ENCODE measurements around the gene TCF23.
"Not testable (repeated sequence)": the region's sequence is repeated elsewhere in the genome, so short reads cannot be mapped to it uniquely, and the experiment has no call there.

Gene TCF23

DNA sequence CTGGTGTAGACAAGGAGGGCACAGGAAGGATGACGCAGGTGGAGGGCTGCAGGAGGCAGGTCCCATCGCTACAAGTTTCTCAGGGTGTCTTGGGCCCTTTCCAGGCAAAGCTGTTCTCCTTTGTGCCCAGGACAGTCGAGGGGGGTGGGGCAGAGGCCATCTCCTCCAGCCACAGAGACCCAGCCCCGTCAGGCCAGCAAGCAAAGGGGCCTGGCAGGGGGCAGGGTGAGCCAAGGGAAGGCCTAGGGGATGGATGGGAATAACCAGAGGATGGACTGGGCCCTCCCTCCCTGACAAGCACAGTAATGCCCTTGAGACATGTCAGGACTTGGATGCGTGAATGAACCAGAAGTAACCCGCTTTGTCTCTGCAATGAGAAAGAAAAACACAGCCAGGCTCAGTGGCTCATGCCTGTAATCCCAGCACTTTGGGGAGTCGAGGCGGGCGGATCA, 6.3 kb downstream of the TCF23 start:
- no peak for DNase-seq

DNA sequence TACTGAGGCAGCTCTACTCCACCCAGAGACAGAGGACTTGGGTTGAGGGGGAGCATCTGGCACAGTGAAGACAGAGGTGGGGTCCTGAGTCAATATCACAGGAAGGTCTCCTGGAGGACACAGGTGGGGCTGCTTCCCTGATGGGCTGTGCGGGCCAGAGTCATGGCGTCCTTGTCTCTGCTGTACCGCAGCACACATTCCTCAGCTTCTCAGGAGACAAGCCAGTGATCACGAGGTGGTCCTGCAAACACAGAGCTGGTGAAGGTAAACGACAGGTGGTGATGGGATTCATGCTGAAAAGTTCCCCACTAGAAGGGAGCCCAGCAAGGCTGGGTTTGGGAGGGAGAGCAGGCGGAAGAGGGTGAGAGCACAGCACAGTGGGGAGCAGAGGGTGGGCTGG, 9.7 kb downstream of the TCF23 start:
- no peak for DNase-seq

DNA sequence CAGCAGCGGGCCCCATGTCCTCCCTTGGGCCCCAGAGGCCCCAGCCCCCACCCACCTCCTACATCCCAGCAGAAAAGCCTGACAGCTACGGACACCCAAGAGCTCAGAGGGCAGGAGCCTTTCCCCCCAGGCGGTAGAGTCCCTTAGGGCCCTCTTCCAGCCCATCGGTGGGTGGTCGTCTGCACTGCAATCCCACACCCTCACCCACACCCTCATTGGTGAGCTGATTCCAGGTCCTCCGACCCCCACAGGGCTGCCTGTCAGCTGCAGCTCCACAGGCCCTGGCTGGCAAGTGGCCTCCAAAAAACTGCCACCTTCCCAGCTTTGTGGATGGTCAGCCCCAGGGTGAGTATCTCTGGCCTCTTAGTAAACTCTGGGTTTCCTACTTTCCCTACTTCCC, 10.5 kb downstream of the TCF23 start:
- no peak for DNase-seq

DNA sequence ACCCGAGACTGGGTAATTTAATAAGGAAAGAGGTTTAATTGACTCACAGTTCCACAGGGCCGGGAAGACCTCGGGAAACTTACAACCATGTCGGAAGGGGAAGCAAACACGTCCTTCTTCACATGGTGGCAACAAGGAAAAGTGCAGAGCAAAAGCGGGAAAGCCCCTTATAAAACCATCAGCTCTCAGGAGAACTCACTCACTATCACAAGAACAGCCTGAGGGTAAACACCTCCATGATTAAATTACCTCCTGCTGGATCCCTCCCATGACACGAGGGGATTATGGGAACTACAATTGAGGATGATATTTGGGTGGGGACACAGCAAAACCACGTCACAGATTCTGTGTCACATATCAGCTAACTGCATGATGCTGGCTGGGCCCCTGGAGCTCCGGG, 11.4 kb downstream of the TCF23 start:
- DNase-seq, result no peak

DNA sequence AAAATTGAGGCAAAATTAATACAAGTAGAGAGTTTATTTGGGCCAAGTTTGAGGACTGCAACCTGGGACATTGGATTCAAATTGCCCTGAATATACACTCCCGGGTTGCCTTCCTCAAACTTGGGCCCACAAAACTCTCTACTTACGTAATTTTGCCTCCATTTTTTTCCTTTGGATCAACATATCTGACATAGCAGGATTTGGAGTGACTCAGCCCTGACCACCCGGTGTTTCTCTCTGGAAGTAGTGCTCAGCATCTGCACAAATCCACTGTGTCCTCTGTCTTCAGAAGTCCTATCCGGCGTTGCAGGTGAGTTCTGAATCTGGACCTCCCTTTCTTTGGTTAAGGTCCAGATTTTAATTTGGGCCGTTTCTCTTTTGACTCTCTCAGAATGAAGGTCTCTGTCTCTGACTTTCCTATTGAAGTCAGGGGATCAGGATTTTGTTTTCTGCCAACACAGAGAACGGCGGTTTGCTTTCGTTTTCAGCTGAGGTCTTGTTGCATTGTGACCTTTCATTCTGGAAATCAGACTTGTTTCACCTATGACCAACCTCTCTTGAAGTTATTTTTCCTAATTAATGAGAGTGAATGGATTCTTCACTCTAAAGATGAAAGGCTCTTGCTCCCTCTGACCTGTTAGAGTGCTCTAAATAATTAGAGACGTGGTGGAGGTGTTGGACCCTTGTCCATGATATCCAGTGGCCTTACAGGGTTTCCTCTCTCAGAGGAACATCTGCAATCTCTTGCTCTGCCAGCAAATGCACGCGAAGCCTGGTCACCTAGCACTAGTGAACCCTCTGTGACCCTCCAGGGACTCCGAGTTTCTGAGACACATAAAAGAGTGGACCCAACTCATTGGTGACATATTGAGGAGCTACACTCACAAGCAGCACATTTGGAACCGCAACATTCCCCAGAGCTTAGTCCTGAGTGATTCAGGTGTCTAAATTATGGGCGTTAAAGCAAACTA, 13.6 kb downstream of the TCF23 start:
- DNase-seq, result no peak

DNA sequence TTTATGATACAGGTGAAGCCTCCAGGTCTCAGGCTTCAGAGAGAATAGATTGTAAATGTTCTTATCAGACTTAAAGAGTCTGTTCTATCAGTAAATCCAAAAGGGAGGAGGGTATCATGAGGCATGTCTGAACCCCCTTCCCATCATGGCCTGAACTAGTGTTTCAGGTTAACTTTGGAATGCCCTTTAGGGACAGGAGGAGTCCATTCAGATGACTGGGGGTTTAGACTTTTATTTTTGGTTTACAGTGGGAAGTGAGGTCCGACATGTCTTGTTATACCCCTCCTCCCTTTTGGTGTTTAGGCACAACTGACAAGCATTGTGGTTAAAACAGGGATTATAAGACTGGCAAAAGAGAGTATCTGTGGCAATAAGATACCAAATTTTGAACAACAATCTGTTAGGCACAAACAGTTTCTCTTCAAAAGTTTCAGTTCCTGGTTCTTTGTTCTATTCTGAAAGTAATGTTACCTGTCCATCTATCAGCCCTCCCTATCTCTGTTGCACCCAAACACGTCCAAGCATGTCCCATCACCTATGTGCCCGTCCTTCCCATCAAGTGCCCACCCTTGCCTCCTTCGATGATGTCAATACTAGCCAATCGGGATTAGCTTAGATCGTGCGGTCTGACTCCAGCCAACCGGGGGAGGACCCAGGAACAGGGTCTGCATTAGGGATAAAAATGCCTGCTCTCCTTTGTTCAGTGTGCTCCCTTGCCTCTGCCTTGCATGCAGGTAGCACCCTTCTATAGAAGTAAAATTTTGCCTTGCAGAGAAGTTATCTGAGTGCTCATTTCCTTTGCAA, 16.4 kb downstream of the TCF23 start:
- no peak for DNase-seq

DNA sequence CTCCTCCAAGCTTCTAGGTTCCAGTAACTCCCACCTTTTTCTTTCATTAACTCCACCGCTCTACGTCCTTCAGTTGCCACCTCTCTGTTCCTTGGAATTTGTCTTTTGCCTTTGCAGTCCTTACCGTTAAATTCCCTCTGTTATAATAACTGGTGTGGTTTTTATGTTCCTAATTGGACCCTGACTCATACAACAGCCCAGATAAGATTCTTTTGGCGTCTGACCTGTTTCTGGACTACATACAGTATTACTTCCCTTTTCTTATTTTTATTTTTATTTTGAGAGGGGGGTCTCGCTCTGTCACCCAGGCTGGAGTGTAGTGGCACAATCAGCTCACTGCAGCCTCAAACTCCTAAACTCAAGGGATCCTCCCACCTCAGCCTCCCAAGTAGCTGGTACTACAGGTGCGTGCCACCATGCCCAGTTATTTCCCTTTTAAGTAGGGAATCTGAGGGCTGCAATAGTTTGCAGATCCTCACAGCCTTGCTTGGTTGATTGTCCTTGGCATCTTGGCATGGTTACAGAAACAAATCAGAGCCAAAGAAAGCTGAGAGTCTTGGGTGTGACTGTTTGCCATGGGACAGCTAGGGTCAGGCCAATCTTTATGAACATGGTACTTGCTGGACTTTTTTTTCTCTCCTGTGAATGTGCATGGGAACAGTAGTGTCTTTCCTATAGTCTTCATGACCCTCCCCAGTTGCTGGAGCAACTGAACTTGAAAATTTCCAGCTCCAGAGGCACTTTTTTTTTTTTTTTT, 22.0 kb downstream of the TCF23 start:
- no peak for DNase-seq

DNA sequence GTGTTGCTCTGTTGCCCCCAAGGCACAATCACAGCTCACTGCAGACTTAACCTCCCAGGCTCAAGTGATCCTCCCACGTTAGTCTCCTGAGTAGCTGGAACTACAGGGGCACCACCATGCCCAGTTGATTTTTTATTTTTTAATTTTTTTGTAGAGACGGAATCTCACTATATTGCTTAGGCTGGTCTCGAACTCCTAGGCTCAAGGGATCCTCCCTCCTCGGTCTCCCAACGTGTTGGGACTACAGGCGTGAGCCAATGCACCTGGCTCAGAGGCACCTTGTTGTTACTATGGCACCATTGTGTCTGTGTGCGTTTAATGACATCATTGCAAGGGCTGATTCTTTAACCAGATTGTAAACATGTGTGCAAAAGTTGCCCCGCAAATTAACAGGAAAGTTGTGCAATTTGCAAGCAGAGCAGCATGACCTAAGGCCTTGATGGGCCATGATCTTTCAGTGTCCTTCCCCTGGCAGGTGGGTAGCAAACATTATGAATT, 22.6 kb downstream of the TCF23 start:
- no peak for DNase-seq

DNA sequence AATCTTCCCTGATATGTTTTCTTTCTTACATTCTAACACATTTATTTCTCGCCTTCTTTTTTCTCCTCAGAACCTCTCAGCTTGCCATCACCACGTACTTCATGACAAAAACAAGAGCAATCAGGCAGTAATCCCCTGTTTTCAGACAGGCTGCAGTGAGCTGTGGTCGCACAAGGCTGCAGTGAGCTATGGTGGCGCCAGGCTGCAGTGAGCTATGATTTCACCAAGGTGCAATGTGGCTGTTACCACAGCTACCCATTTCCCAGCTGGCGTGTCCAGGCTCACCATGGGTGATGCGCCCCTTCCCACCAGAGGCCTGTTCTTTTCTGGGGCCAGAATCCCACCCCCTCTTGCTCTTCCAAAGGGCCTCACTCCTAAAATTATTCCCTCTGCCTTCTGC, 25.8 kb downstream of the TCF23 start:
- no peak for DNase-seq

DNA sequence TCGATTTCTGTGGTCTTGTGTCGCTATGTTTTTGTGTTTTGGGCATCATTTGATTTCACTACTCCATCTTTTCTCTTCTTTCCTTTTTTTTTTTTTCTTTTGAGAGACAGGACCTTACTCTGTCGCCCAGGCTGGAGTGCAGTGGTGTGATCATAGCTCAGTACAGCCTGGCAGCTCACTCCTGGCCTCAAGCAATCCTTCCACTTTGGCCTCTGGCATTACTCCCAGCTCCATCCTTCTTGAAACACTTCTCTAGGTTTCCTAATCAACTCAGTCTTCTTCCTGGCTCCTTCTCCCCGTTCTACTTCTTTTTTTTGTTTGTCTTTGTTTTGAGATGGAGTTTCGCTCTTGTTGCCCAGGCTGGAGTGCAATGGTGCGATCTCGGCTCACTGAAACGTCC, 26.5 kb downstream of the TCF23 start:
- DNase-seq, result no peak

DNA sequence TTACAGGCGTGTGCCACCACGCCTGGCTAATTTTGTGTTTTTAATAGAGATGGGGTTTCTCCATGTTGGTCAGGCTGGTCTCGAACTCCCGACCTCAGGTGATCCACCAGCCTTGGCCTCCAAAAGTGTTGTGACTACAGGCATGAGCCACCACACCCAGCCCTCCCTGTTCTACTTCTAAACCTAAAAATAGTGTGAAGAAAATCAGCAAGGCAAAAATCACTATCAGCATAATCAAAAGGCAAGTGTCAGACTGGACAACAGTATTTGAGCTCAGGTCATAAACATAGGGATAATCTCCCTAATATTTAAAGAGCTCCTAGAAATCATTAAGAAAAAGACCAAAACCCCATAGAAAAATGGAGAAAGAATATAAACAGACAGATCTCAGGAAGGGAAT, 27.0 kb downstream of the TCF23 start:
- DNase-seq, result not testable (repeated sequence)

DNA sequence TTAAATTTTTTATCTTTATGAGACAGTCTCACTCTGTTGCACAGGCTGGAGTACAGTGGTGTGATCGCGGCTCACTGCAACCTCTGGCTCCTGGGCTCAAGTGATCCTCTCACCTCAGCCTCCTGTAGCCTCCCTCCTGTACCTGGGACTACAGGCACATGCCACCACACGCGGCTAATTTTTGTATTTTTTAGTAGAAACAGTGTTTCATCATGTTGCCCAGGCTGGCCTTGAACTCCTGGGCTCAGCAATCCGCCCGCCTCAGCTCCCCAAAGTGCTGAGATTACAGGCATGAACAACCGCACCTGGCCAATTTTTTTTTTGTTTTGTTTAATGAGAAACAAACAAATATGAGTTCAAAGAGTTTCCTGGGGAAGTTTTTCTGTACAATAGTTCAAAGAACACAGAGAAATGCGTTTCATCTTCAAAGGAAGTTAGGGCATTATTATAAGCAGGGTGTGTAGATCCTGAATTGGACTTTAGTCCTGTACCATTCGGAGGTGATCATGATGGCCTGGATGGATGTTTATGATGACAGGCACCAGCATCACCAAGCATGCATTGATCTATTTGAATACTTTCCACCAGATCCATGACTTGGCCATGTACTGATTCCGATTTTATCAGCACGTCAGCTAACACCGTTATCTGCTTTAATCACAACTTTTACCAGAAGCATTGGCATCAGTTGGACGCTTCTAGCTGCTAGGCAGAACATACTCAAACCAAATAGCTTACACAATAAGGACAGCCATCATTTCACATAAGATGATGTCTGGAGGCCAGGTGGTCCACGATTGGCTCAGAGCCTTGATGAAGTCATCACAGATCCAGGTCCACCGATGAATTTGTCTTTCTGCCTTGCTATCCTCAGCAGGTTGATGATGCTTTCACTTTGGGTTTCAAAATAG, 28.9 kb downstream of the TCF23 start:
- DNase-seq, result no peak

DNA sequence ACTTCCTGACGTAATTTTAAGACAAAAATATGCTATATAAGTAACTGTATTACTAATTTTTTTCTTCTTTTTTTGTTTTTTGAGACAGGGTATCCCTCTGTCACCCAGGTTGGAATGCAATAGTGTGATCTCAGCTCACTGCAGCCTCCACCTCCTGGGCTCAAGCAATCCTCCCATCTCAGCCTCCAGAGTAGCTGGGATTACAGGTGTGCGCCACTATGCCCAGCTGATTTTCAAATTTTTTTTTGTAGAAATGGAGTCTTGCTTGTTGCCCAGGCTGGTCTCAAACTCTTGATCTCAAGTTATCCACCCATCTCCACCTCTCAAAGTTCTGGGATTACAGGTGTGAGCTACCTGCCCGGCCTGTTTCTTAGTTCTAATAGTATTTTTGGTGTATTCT, 29.7 kb downstream of the TCF23 start:
- no peak for DNase-seq

DNA sequence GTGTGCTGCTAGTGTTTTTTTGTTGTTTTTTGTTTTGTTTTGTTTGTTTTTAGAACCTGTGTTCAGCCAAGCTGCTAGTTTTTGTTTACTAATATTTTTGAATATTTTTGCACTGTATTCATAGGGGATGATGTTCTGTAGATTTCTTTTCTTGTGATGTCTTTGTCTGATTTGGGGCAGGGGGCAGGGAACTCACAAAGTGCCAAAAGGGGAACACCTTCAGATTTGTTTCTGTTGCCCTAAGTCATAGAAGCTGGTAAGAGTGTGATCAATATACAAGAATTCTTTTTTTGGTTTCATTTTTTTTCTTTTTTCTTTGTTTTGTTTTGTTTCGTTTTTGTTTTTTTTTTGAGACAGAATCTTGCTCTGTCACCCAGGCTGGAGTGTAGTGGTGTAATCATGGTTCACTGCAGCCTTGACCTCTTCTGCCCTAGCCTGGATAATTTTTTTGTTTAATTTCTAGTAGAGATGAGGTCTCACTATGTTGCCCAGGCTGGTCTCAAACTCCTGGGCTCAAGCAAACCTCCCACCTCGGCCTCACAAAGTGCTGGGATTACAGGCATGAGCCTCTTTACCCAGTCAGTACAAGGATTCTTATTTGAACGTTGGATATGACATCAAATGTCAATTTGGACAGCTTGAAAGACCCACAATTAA, 30.7 kb downstream of the TCF23 start:
- DNase-seq, result no peak

DNA sequence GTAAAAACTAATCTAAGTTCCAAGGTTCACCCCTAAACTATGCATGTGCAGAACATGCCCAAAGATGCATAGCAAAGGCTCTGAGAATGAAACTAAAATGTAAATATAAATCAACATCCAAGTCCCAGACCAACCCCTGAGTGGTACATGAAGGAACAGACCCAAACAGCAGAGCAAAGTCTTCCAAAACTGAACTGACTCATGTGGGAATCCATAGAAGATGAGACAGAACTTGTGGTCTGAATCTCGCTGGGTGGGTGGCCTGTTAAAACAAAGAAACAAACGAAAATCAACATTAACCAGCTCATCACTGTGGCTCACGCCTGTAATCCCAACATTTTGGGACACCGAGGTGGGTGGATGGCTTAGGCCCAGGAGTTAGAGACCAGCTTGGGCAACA, 33.5 kb downstream of the TCF23 start:
- DNase-seq, result no peak

DNA sequence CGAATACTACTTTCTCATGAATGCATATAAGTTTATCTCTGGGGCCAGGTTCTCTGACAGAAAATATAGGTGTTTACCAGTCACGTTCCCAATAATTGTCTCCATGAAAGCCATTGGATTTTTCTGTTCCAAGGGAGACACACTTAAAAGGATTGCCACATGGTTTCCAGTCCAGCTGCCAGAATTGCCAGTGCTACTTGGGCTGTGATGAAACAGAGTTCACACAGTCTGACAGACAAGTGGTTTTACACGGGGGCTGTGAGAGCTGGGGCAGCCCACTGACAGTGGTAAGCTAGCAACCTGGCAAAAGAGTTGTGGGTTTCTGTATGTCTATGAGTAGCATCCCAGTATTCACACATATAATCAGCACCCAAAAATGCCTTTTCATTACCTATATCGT, 35.3 kb downstream of the TCF23 start:
- DNase-seq, result no peak

DNA sequence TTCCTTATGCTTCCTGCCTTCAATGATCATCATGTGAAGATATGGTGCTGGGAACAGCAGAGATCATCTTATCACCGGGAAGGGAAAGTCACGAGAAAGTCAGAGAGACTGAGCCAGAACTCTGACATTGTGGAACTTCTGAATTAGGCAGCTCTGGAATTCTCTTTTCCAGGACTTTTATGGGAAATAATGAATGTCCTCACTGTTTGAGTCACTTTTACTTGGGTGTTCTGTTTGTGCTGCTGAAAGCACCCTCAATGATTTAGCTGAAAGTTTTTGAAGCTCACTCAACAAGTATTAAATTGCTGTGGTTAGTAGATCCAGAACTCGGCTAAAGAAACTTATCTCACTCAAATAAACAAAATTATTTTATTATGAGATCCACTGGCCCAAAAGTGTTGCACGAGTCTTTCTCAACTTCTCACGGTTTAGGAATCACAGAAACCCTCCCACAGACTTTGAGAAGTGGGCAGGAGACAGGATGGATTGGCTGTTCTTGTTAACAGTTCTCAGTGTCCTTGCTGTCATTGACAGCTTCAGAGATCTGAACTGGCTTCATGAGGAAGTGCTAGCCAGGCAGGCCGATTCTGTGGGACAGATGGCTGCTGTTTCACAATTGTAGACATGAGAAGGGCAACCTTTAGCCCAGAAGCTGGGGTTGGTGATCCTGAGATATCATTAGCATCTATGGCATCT, 36.7 kb downstream of the TCF23 start:
- DNase-seq, result no peak

DNA sequence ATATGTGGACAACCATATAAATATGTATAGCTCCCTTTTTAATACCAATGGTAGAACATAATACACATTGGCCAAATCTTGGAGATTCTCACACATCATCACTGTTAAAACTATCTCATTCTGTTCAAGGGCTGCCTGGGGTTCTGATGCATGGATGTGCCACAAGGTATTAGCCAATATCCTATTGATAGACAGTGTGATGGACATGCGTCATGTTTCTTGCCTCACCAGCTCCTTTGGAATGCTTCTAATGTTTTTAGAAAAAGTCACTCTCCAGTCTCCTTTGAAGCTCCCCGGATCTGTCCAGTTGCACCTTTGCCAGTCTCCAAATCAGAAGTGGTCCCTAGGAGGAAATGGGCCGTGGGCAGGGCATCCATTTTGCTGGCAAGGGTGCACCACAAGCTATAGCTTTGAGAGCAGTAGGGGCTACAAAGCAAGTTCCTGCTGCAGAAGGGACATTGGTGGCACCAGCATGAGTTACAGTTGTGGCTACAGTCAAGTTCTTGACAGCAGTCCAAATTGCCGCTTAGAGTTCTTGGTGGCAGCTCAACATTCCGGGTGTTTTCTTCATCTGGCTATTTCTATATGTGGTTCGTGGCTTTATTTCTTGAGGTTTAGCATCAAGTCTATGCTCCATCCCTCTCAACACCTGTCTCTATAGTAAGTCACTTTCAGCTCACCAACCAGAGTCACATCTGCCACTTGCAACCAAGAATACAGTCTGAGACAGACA, 38.0 kb downstream of the TCF23 start:
- no peak for DNase-seq

DNA sequence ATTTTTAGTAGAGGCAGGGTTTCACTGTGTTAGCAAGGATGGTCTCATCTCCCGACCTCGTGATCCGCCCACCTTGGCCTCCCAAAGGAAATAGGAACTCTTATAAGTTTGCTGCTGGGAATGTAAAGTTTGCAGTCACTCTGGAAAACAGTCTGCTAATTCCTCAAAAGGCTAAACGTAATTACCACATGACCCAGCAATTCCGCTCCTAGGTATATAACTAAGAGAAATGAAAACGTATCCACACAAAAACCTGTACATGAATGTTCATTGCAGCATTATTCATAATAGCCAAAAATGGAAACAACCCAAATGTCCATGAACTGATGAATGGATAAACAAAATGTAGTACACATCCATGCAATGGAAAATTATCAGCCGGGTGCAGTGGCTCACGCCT, 41.2 kb downstream of the TCF23 start:
- DNase-seq, result no peak
